H1 (cell line): ENCODE measurements around the gene MCF2L.

Experiments
- BACH1 ChIP-seq: IDR thresholded peaks from 2 replicates; pipeline ENCODE4 v1.6.1; 2012; ENCODE audit warnings: low read length, improper control_type of control experiment
- BCL11A ChIP-seq, 2 experiments: IDR thresholded peaks; one replicate each; pipeline ENCODE4 v1.6.1; 2011; ENCODE audit warnings: low read depth in 2 of 2, low read length in 2 of 2, mild to moderate bottlenecking in 2 of 2
- EGR1 ChIP-seq: IDR thresholded peaks from 2 replicates; pipeline ENCODE4 v1.6.1; 2011; ENCODE audit warnings: low read depth, low read length, borderline replicate concordance
- EZH2 ChIP-seq: fragments of 200-600 bp; sonication (generic); IDR thresholded peaks from 2 replicates; pipeline ENCODE4 v1.7.1; 2012; ENCODE audit warnings: low read depth, mild to moderate bottlenecking, moderate library complexity, low read length, inconsistent platforms; ENCODE audit not compliant: severe bottlenecking
- MAX ChIP-seq: IDR thresholded peaks from 2 replicates; pipeline ENCODE4 v1.6.1; 2012; ENCODE audit warnings: inconsistent platforms
- NANOG ChIP-seq: IDR thresholded peaks from 2 replicates; pipeline ENCODE4 v1.6.1; 2011; ENCODE audit warnings: low read length, low read depth, mild to moderate bottlenecking, inconsistent platforms; ENCODE audit not compliant: insufficient read depth, poor library complexity, severe bottlenecking
- PHF8 ChIP-seq: fragments of 200-600 bp; sonication (generic); conservative IDR thresholded peaks from 2 replicates; pipeline ENCODE4 v1.7.1; 2012; ENCODE audit warnings: low read depth, mild to moderate bottlenecking, inconsistent platforms, low read length, moderate library complexity
- POLR2A ChIP-seq, 2 experiments: IDR thresholded peaks; 1 replicate in 1 of 2; 2 replicates in 1 of 2; pipeline ENCODE4 v1.6.1; 2011; ENCODE audit warnings: low read depth in 2 of 2, low read length in 2 of 2, mild to moderate bottlenecking in 2 of 2; ENCODE audit errors: control extremely low read depth in 1 of 2
- POLR2AphosphoS5 ChIP-seq: IDR thresholded peaks from 2 replicates; pipeline ENCODE4 v1.6.1; 2011; ENCODE audit warnings: low read depth, low read length
- TAF1 ChIP-seq: IDR thresholded peaks from 2 replicates; pipeline ENCODE4 v1.6.1; 2011; ENCODE audit warnings: mild to moderate bottlenecking, low read depth, low read length
- TBP ChIP-seq: IDR thresholded peaks from 2 replicates; pipeline ENCODE4 v1.6.1; 2011; ENCODE audit warnings: low read depth, low read length, improper control_type of control experiment
- YY1 ChIP-seq: IDR thresholded peaks from 2 replicates; pipeline ENCODE4 v1.6.1; 2011; ENCODE audit warnings: low read depth, mild to moderate bottlenecking, low read length
- TF ChIP-seq, protein P1 (sequence below), 3 experiments: IDR thresholded peaks; 1 replicate in 2 of 3; 2 replicates in 1 of 3; pipeline versions ENCODE4 v1.5.1 to v1.6.1; 2011; ENCODE audit warnings: low read length in 3 of 3, mild to moderate bottlenecking in 3 of 3, inconsistent platforms in 2 of 3, low read depth in 1 of 3, moderate library complexity in 1 of 3; ENCODE audit not compliant: insufficient read depth in 1 of 3; ENCODE audit errors: control extremely low read depth in 1 of 3

- no peak for TF ChIP-seq POLR2AphosphoS5
- no peak for TF ChIP-seq TAF1
- TF ChIP-seq POLR2A (IDR thresholded peaks at IDR 0.05; ENCODE audit: control extremely low read depth in 1 of 2, low read depth in 2 of 2, low read length in 2 of 2), result no peak
- TF ChIP-seq, protein P1, sequence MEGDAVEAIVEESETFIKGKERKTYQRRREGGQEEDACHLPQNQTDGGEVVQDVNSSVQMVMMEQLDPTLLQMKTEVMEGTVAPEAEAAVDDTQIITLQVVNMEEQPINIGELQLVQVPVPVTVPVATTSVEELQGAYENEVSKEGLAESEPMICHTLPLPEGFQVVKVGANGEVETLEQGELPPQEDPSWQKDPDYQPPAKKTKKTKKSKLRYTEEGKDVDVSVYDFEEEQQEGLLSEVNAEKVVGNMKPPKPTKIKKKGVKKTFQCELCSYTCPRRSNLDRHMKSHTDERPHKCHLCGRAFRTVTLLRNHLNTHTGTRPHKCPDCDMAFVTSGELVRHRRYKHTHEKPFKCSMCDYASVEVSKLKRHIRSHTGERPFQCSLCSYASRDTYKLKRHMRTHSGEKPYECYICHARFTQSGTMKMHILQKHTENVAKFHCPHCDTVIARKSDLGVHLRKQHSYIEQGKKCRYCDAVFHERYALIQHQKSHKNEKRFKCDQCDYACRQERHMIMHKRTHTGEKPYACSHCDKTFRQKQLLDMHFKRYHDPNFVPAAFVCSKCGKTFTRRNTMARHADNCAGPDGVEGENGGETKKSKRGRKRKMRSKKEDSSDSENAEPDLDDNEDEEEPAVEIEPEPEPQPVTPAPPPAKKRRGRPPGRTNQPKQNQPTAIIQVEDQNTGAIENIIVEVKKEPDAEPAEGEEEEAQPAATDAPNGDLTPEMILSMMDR (IDR thresholded peaks at IDR 0.05; ENCODE audit: control extremely low read depth in 1 of 3, insufficient read depth in 1 of 3, low read depth in 1 of 3, low read length in 3 of 3), result no peak
- no peak for TF ChIP-seq EGR1
- TF ChIP-seq BCL11A (IDR thresholded peaks at IDR 0.05; ENCODE audit: low read depth in 2 of 2, low read length in 2 of 2), result no peak
- TF ChIP-seq PHF8, result no peak
- no peak for TF ChIP-seq MAX
- TF ChIP-seq EZH2, result no peak
- no peak for TF ChIP-seq NANOG
- no peak for TF ChIP-seq BACH1
- TF ChIP-seq YY1, result no peak
- no peak for TF ChIP-seq TBP
Measured at GRCh38 chr13:113046883-113047244, 77.8 kb downstream of the MCF2L start.
